WTC11 (cell line): Measurements from ENCODE around the gene GJB1. TPM values are rescaled to one million over a fixed set of nuclear protein-coding genes. Genes with fewer than 3 reads are reported as not detected.

Experiments
- ATAC-seq: fragments of 200-7000 bp; cut with Tn5 transposase; 2 replicates; pipeline ENCODE4 v1.10.0; 2021; ENCODE audit warnings: mild to moderate bottlenecking, moderate library complexity
- CTCF ChIA-PET: fragments of 300-600 bp; sonication (Branson Sonifier 250); formaldehyde crosslinking; loops from one replicate; lab custom pipeline; 2021; ENCODE audit warnings: antibody characterized with exemption; lab: Charles Lee
- POLR2A ChIA-PET: fragments of 350-600 bp; sonication (Branson Sonifier 250); formaldehyde crosslinking; loops from one replicate; lab custom pipeline; 2021; ENCODE audit warnings: antibody characterized with exemption; lab: Charles Lee
- DNase-seq: peaks from one replicate; pipeline ENCODE4 v3.0.0; 2021; ENCODE audit warnings: low spot score
- H3K27ac Mint-ChIP-seq: 2 replicates; pipeline ENCODE4 v1.8.0; 2021; ENCODE audit warnings: mixed read lengths
- H3K27me3 Mint-ChIP-seq: 2 replicates; pipeline ENCODE4 v1.8.0; 2021; ENCODE audit warnings: low read depth, mild to moderate bottlenecking, moderate library complexity, mixed read lengths
- H3K36me3 Mint-ChIP-seq: 2 replicates; pipeline ENCODE4 v1.8.0; 2021; ENCODE audit warnings: mixed read lengths
- H3K4me1 Mint-ChIP-seq: 2 replicates; pipeline ENCODE4 v1.8.0; 2022; ENCODE audit warnings: mixed read lengths
- H3K4me3 Mint-ChIP-seq: 2 replicates; pipeline ENCODE4 v1.8.0; 2021; ENCODE audit warnings: mild to moderate bottlenecking, moderate library complexity, mixed read lengths
- H3K9me3 Mint-ChIP-seq: 2 replicates; pipeline ENCODE4 v1.8.0; 2021; ENCODE audit warnings: mixed read lengths
- ESRRA ChIP-seq: sonication (generic); formaldehyde crosslinking; IDR thresholded peaks from 2 replicates; pipeline ENCODE4 v1.8.1; 2022; ENCODE audit warnings: mild to moderate bottlenecking, missing genetic modification reagents, borderline replicate concordance
- ETV6 ChIP-seq: sonication (generic); formaldehyde crosslinking; IDR thresholded peaks from 2 replicates; pipeline ENCODE4 v1.8.1; 2022; ENCODE audit warnings: mild to moderate bottlenecking, missing genetic modification reagents
- FOXK1 ChIP-seq: sonication (generic); formaldehyde crosslinking; IDR thresholded peaks from 2 replicates; pipeline ENCODE4 v1.8.0; 2022; ENCODE audit warnings: mild to moderate bottlenecking, moderate library complexity, missing genetic modification reagents
- FOXP1 ChIP-seq: sonication (generic); formaldehyde crosslinking; IDR thresholded peaks from 2 replicates; pipeline ENCODE4 v1.8.0; 2022; ENCODE audit warnings: missing genetic modification reagents, mild to moderate bottlenecking, moderate library complexity, borderline replicate concordance
- JAZF1 ChIP-seq: fragments of 250-450 bp; sonication (Bioruptor Pico); IDR thresholded peaks from 2 replicates; pipeline ENCODE4 v1.9.0; 2021; ENCODE audit warnings: moderate library complexity, mild to moderate bottlenecking, inconsistent platforms
- MYBL2 ChIP-seq: sonication (generic); formaldehyde crosslinking; IDR thresholded peaks from 2 replicates; pipeline ENCODE4 v1.8.1; 2023; ENCODE audit warnings: mild to moderate bottlenecking, moderate library complexity, missing genetic modification reagents
- NR3C1 ChIP-seq: sonication (generic); formaldehyde crosslinking; conservative IDR thresholded peaks from 2 replicates; pipeline ENCODE4 v1.8.1; 2023; ENCODE audit warnings: low read depth, mild to moderate bottlenecking, missing genetic modification reagents
- SMAD3 ChIP-seq: sonication (generic); formaldehyde crosslinking; IDR thresholded peaks from 2 replicates; pipeline ENCODE4 v1.8.0; 2022; ENCODE audit warnings: missing genetic modification reagents, mild to moderate bottlenecking, borderline replicate concordance
- TEAD1 ChIP-seq: sonication (generic); formaldehyde crosslinking; IDR thresholded peaks from 2 replicates; pipeline ENCODE4 v1.8.0; 2022; ENCODE audit warnings: mild to moderate bottlenecking, missing genetic modification reagents
- TEAD4 ChIP-seq: sonication (generic); formaldehyde crosslinking; IDR thresholded peaks from 2 replicates; pipeline ENCODE4 v1.8.0; 2022; ENCODE audit warnings: mild to moderate bottlenecking, missing genetic modification reagents
- ZBTB21 ChIP-seq: sonication (generic); formaldehyde crosslinking; IDR thresholded peaks from 2 replicates; pipeline ENCODE4 v1.8.1; 2023; ENCODE audit warnings: mild to moderate bottlenecking, missing genetic modification reagents, borderline replicate concordance
- ZNF263 ChIP-seq: sonication (generic); formaldehyde crosslinking; IDR thresholded peaks from 2 replicates; pipeline ENCODE4 v1.8.1; 2022; ENCODE audit warnings: low read depth, mild to moderate bottlenecking, moderate library complexity, missing genetic modification reagents
- ZNF317 ChIP-seq: sonication (generic); formaldehyde crosslinking; IDR thresholded peaks from 2 replicates; pipeline ENCODE4 v1.8.1; 2023; ENCODE audit warnings: low read depth, mild to moderate bottlenecking, moderate library complexity, missing genetic modification reagents, borderline replicate concordance
- total RNA-seq: library from RNA; stranded (reverse); gene quantifications from 3 replicates; pipeline ENCODE4 v1.2.3, GENCODE V29; 2021
- TF ChIP-seq, protein P1 (sequence below): sonication (generic); formaldehyde crosslinking; IDR thresholded peaks from 2 replicates; pipeline ENCODE4 v1.8.0; 2022; ENCODE audit warnings: mild to moderate bottlenecking, missing genetic modification reagents
- TF ChIP-seq, protein P2 (sequence below): sonication (generic); formaldehyde crosslinking; IDR thresholded peaks from 2 replicates; pipeline ENCODE4 v1.8.1; 2022; ENCODE audit warnings: mild to moderate bottlenecking, missing genetic modification reagents, moderate library complexity, borderline replicate concordance
- TF ChIP-seq, protein P3 (sequence below): sonication (generic); formaldehyde crosslinking; IDR thresholded peaks from 2 replicates; pipeline ENCODE4 v1.8.1; 2023; ENCODE audit warnings: mild to moderate bottlenecking, missing genetic modification reagents, moderate library complexity
- TF ChIP-seq, protein P4 (sequence below): fragments of 250-450 bp; sonication (Bioruptor Pico); IDR thresholded peaks from 2 replicates; pipeline ENCODE4 v1.8.0; 2021; ENCODE audit warnings: mild to moderate bottlenecking
- TF ChIP-seq, protein P5 (sequence below): sonication (generic); formaldehyde crosslinking; IDR thresholded peaks from 2 replicates; pipeline ENCODE4 v1.8.1; 2023; ENCODE audit warnings: mild to moderate bottlenecking, missing genetic modification reagents
- TF ChIP-seq, protein P6 (sequence below): fragments of 250-450 bp; sonication (Bioruptor Pico); IDR thresholded peaks from 2 replicates; pipeline ENCODE4 v2.1.2; 2022; ENCODE audit warnings: mild to moderate bottlenecking, moderate library complexity
- TF ChIP-seq, protein P7 (sequence below): fragments of 250-450 bp; sonication (Bioruptor Pico); IDR thresholded peaks from 2 replicates; pipeline ENCODE4 v1.9.0; 2021; ENCODE audit warnings: mild to moderate bottlenecking

The GJB1 gene
- total RNA-seq, 1 experiment from 2014 or later, result 0.17 TPM

DNA sequence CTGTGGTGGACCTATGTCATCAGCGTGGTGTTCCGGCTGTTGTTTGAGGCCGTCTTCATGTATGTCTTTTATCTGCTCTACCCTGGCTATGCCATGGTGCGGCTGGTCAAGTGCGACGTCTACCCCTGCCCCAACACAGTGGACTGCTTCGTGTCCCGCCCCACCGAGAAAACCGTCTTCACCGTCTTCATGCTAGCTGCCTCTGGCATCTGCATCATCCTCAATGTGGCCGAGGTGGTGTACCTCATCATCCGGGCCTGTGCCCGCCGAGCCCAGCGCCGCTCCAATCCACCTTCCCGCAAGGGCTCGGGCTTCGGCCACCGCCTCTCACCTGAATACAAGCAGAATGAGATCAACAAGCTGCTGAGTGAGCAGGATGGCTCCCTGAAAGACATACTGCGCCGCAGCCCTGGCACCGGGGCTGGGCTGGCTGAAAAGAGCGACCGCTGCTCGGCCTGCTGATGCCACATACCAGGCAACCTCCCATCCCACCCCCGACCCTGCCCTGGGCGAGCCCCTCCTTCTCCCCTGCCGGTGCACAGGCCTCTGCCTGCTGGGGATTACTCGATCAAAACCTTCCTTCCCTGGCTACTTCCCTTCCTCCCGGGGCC, 1.2 kb downstream of the GJB1 start:
- POLR2A ChIA-PET, result interaction anchor here (0.6 kb wide), 1 partner anchor 80 kb away, joined by 4 read pairs; no protein-coding TSS in a partner anchor
- peak; percentile 70 for ATAC-seq
- no peak for DNase-seq
- TF ChIP-seq, protein P1, sequence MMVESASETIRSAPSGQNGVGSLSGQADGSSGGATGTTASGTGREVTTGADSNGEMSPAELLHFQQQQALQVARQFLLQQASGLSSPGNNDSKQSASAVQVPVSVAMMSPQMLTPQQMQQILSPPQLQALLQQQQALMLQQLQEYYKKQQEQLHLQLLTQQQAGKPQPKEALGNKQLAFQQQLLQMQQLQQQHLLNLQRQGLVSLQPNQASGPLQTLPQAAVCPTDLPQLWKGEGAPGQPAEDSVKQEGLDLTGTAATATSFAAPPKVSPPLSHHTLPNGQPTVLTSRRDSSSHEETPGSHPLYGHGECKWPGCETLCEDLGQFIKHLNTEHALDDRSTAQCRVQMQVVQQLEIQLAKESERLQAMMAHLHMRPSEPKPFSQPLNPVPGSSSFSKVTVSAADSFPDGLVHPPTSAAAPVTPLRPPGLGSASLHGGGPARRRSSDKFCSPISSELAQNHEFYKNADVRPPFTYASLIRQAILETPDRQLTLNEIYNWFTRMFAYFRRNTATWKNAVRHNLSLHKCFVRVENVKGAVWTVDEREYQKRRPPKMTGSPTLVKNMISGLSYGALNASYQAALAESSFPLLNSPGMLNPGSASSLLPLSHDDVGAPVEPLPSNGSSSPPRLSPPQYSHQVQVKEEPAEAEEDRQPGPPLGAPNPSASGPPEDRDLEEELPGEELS (CRISPR knock-in tag), result no peak
- no peak for TF ChIP-seq SMAD3 (CRISPR knock-in tag)
- TF ChIP-seq ESRRA, result no peak
- TF ChIP-seq ZNF317 (CRISPR knock-in tag), result no peak
- TF ChIP-seq, protein P2, sequence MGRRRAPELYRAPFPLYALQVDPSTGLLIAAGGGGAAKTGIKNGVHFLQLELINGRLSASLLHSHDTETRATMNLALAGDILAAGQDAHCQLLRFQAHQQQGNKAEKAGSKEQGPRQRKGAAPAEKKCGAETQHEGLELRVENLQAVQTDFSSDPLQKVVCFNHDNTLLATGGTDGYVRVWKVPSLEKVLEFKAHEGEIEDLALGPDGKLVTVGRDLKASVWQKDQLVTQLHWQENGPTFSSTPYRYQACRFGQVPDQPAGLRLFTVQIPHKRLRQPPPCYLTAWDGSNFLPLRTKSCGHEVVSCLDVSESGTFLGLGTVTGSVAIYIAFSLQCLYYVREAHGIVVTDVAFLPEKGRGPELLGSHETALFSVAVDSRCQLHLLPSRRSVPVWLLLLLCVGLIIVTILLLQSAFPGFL (CRISPR knock-in tag), result no peak
- H3K9me3 Mint-ChIP-seq, result no peaks in the 10 kb centered on the region
- H3K4me3 Mint-ChIP-seq, result no peak overlapping the region
- peaks cover 27% of the 10 kb centered on the region for H3K4me1 Mint-ChIP-seq
- H3K27me3 Mint-ChIP-seq, result no peaks in the 10 kb centered on the region
- CTCF ChIA-PET, result no interaction called here
- no peaks in the 10 kb centered on the region for H3K36me3 Mint-ChIP-seq
- H3K27ac Mint-ChIP-seq, result no peak overlapping the region

DNA sequence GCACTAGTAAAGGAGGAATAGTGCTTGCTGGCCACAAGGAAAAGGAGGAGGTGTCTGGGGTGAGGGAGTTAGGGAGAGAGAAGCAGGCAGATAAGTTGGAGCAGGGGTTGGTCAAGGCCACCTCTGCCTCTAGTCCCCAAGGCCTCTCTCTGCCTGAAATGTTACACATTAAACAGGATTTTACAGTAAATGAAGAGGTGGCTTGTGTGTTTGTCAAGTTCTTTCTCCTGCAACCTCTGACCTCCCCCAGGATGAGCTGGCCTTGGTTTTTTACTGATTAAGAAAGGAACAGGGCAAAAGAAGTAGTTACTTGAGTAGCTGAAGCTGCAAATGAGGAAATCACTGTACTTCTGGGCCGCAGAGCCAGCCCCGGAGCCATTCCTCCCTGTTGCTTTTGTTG, 2.0 kb downstream of the GJB1 start:
- POLR2A ChIA-PET, result interaction anchor here (0.6 kb wide), 1 partner anchor 81 kb away, joined by 4 read pairs; no protein-coding TSS in a partner anchor
- no peak for DNase-seq
- Mint-ChIP-seq H3K36me3 (no peaks in the 10 kb centered on the region), H3K4me1 (peaks cover 27% of the 10 kb centered on the region), H3K9me3 (no peaks in the 10 kb centered on the region), H3K27ac (no peak overlapping the region), H3K4me3 (no peak overlapping the region), H3K27me3 (no peaks in the 10 kb centered on the region)
- CTCF ChIA-PET, result interaction anchor here (1.1 kb wide), 1 partner anchor 227 kb away, joined by 4 read pairs; no protein-coding TSS in a partner anchor
- TF ChIP-seq FOXP1 (CRISPR knock-in tag) (no peak), TEAD4 (CRISPR knock-in tag) (no peak), ETV6 (CRISPR knock-in tag) (no peak)
- TF ChIP-seq, protein P3, sequence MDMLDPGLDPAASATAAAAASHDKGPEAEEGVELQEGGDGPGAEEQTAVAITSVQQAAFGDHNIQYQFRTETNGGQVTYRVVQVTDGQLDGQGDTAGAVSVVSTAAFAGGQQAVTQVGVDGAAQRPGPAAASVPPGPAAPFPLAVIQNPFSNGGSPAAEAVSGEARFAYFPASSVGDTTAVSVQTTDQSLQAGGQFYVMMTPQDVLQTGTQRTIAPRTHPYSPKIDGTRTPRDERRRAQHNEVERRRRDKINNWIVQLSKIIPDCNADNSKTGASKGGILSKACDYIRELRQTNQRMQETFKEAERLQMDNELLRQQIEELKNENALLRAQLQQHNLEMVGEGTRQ, result no peak
- TF ChIP-seq, protein P4, sequence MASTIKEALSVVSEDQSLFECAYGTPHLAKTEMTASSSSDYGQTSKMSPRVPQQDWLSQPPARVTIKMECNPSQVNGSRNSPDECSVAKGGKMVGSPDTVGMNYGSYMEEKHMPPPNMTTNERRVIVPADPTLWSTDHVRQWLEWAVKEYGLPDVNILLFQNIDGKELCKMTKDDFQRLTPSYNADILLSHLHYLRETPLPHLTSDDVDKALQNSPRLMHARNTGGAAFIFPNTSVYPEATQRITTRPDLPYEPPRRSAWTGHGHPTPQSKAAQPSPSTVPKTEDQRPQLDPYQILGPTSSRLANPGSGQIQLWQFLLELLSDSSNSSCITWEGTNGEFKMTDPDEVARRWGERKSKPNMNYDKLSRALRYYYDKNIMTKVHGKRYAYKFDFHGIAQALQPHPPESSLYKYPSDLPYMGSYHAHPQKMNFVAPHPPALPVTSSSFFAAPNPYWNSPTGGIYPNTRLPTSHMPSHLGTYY (CRISPR knock-in tag), result no peak
- TF ChIP-seq, protein P5, sequence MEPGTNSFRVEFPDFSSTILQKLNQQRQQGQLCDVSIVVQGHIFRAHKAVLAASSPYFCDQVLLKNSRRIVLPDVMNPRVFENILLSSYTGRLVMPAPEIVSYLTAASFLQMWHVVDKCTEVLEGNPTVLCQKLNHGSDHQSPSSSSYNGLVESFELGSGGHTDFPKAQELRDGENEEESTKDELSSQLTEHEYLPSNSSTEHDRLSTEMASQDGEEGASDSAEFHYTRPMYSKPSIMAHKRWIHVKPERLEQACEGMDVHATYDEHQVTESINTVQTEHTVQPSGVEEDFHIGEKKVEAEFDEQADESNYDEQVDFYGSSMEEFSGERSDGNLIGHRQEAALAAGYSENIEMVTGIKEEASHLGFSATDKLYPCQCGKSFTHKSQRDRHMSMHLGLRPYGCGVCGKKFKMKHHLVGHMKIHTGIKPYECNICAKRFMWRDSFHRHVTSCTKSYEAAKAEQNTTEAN (CRISPR knock-in tag), result no peak
- TF ChIP-seq, protein P6, sequence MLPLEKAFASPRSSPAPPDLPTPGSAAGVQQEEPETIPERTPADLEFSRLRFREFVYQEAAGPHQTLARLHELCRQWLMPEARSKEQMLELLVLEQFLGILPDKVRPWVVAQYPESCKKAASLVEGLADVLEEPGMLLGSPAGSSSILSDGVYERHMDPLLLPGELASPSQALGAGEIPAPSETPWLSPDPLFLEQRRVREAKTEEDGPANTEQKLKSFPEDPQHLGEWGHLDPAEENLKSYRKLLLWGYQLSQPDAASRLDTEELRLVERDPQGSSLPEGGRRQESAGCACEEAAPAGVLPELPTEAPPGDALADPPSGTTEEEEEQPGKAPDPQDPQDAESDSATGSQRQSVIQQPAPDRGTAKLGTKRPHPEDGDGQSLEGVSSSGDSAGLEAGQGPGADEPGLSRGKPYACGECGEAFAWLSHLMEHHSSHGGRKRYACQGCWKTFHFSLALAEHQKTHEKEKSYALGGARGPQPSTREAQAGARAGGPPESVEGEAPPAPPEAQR, result no peak
- no peak for ATAC-seq

DNA sequence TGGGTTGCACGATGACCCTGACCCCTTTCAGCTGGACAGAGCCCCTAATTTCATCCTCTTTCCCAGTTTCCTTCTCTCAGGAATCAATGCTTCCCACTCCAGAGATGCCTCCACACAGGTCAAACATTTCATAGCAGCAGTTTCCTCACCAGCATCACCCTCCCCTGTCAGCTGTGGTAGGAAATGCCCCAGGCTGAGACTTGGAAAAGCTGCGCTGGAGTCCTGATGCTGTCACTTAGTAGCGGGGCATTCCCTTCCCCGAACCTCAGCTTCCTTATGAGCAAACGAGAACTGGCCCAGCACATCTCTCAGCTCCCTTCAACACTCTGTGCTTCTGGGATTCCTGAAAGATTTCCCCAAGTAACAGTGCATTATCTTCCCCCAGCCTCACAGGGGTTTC, 2.7 kb downstream of the GJB1 start:
- no peak for ATAC-seq
- Mint-ChIP-seq H3K4me3 (no peak overlapping the region), H3K27ac (no peak overlapping the region), H3K36me3 (no peaks in the 10 kb centered on the region), H3K9me3 (no peaks in the 10 kb centered on the region), H3K27me3 (no peaks in the 10 kb centered on the region), H3K4me1 (peaks cover 27% of the 10 kb centered on the region)
- no peak for TF ChIP-seq JAZF1 (CRISPR knock-in tag)
- no peak for TF ChIP-seq FOXK1 (CRISPR knock-in tag)
- no peak for TF ChIP-seq MYBL2 (CRISPR knock-in tag)
- TF ChIP-seq, protein P7, sequence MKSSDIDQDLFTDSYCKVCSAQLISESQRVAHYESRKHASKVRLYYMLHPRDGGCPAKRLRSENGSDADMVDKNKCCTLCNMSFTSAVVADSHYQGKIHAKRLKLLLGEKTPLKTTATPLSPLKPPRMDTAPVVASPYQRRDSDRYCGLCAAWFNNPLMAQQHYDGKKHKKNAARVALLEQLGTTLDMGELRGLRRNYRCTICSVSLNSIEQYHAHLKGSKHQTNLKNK, result no peak
- TF ChIP-seq ZNF263 (CRISPR knock-in tag), result no peak
- TF ChIP-seq TEAD1 (CRISPR knock-in tag), result no peak
- TF ChIP-seq NR3C1 (CRISPR knock-in tag), result no peak
- no peak for TF ChIP-seq ZBTB21 (CRISPR knock-in tag)
- DNase-seq, result no peak
- CTCF ChIA-PET, result interaction anchor here (1.1 kb wide), 1 partner anchor 228 kb away, joined by 4 read pairs; no protein-coding TSS in a partner anchor
- POLR2A ChIA-PET, result no interaction called here
